HG03521 (cell line): Measurements from ENCODE around the gene AKAP10.
"Not testable (repeated sequence)": the region's sequence is repeated elsewhere in the genome, so short reads cannot be mapped to it uniquely, and the experiment has no call there.

ENCODE experiments used
- ATAC-seq: cut with Tn5 transposase; IDR thresholded peaks from one replicate; pipeline ENCODE4 v1.9.1; 2021; ENCODE audit warnings: mild to moderate bottlenecking, moderate library complexity; ENCODE audit not compliant: unreplicated experiment

Gene AKAP10

GRCh38 chr17:19977293-19978208, at the start of gene AKAP10:
Gene AKAP10, minus strand, starts transcription at chr17:19977828. Its CDS starts 149 bp downstream, at chr17:19977679.
- peak; percentile 84 for ATAC-seq

GRCh38 chr17:20026960-20027359, 49.3 kb upstream of the AKAP10 start:
- ATAC-seq, result no peak

- no peak for ATAC-seq
These were observed 45.1 kb upstream of the AKAP10 start for GRCh38 chr17:20022701-20023100.

GRCh38 chr17:20016475-20016992, 38.9 kb upstream of the AKAP10 start:
- ATAC-seq, result not testable (repeated sequence)

GRCh38 chr17:20012017-20012536, 34.4 kb upstream of the AKAP10 start:
- no peak for ATAC-seq

- no peak for ATAC-seq
These were observed 33.3 kb upstream of the AKAP10 start for GRCh38 chr17:20010936-20011335.

GRCh38 chr17:20010099-20010863, 32.7 kb upstream of the AKAP10 start:
- no peak for ATAC-seq

- ATAC-seq, result peak; percentile 96
These were observed 31.9 kb upstream of the AKAP10 start, which contains the start of gene SPECC1 for GRCh38 chr17:20009302-20010098. Gene SPECC1, plus strand, starts transcription at chr17:20009359. Its CDS starts 87,293 bp downstream, at chr17:20096652.

GRCh38 chr17:20009052-20009301, 31.3 kb upstream of the AKAP10 start:
- ATAC-seq, result no peak

- no peak for ATAC-seq
These were observed 30.8 kb upstream of the AKAP10 start for GRCh38 chr17:20008242-20009051.

GRCh38 chr17:19996502-19996901, 18.9 kb upstream of the AKAP10 start:
- ATAC-seq, result no peak

GRCh38 chr17:19996086-19996485, 18.5 kb upstream of the AKAP10 start:
- no peak for ATAC-seq

- ATAC-seq, result peak; percentile 91
These were observed 15.4 kb upstream of the AKAP10 start for GRCh38 chr17:19992803-19993713.

GRCh38 chr17:19991252-19991885, 13.7 kb upstream of the AKAP10 start:
- no peak for ATAC-seq

GRCh38 chr17:19987897-19988296, 10.3 kb upstream of the AKAP10 start:
- ATAC-seq, result no peak

GRCh38 chr17:19986941-19987861, 9.6 kb upstream of the AKAP10 start:
- no peak for ATAC-seq
